ENCODE measurements around the gene SORCS2. TPM values are rescaled to one million over a fixed set of nuclear protein-coding genes. Genes with fewer than 3 reads are reported as not detected.

Gene SORCS2
- total RNA-seq, 2 experiments from 2014 or later, result 0.03 TPM; not detected in 1

- BruUV-seq (replicated peaks), result no TSS peak
These were observed 458.5 kb downstream of the SORCS2 start for GRCh38 chr4:7650606-7651385.

DNA sequence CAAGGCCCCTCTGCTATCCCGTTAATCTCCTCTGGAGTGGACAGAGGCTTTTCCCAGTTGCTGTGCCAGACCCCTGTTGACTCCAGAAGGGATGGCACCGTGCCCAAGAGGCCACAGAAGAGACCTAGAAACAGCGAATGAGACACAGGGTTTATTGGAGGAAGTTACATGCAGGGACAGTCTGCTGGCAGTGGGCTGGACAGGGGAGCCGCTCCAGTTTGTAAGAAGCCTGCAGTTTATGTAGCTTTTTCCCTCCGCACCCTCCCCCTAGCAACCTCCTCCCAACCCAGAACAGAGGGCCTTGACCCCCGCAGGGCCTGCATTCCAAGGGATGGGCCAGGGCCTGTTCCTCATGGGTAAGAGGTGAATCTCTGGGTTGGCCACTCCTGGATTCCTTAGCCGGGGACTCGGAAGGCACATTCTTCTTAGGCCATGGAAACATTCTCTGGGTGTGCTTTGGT lies 459.2 kb downstream of the SORCS2 start:
- Histone ChIP-seq H3K79me2 (ENCODE audit: insufficient read depth, low read depth, low read length) (no peaks in the 10 kb centered on the region), H2AFZ (ENCODE audit: low read length) (no peak overlapping the region), H3K27ac (ENCODE audit: low read depth, low read length, poor library complexity, severe bottlenecking) (no peak overlapping the region), H3K4me3 (ENCODE audit: low read depth, low read length, poor library complexity, severe bottlenecking) (no peak overlapping the region), H3K9me3 (ENCODE audit: low read length) (no peaks in the 10 kb centered on the region), H3K4me2 (ENCODE audit: low read length) (no peak overlapping the region), H4K20me1 (ENCODE audit: insufficient read depth, low read length) (no peaks in the 10 kb centered on the region), H3K36me3 (ENCODE audit: insufficient read depth, low read length) (no peaks in the 10 kb centered on the region), H3K9me2 (ENCODE audit: insufficient read depth, low read length) (no peaks in the 10 kb centered on the region), H3K4me1 (ENCODE audit: insufficient read depth, low read length, poor library complexity, severe bottlenecking) (peaks cover 31% of the 10 kb centered on the region)
- POLR2A ChIA-PET, result no interaction called here
- DNase-seq (ENCODE audit: low spot score), result no peak
- CTCF ChIA-PET (ENCODE audit: unreplicated experiment), result no interaction called here
- no TSS peak for BruUV-seq (replicated peaks)
- intact Hi-C loops (cut with micrococcal nuclease; ENCODE audit: unreplicated experiment), result loop anchor here (5.0 kb wide), 1 partner anchor 144 kb away; no protein-coding TSS in a partner anchor
- TF ChIP-seq EZH2phosphoT487 (IDR thresholded peaks at IDR 0.05; ENCODE audit: borderline replicate concordance, low read depth, low read length) (no peak), CTCF (conservative IDR thresholded peaks at IDR 0.05; ENCODE audit: low read length) (no peak)

More at GRCh38 chr4:7650606-7651385, 458.5 kb downstream of the SORCS2 start:
- Histone ChIP-seq H3K4me1 (ENCODE audit: insufficient read depth, low read length, poor library complexity, severe bottlenecking) (peaks cover 31% of the 10 kb centered on the region), H3K9me3 (ENCODE audit: low read length) (no peaks in the 10 kb centered on the region), H3K4me3 (ENCODE audit: low read depth, low read length, poor library complexity, severe bottlenecking) (no peak overlapping the region), H2AFZ (ENCODE audit: low read length) (peak overlapping the region; percentile 96), H3K36me3 (ENCODE audit: insufficient read depth, low read length) (no peaks in the 10 kb centered on the region), H3K79me2 (ENCODE audit: insufficient read depth, low read depth, low read length) (no peaks in the 10 kb centered on the region), H4K20me1 (ENCODE audit: insufficient read depth, low read length) (no peaks in the 10 kb centered on the region), H3K4me2 (ENCODE audit: low read length) (peak overlapping the region; percentile 59), H3K27ac (ENCODE audit: low read depth, low read length, poor library complexity, severe bottlenecking) (peak overlapping the region; percentile 80), H3K9me2 (ENCODE audit: insufficient read depth, low read length) (no peaks in the 10 kb centered on the region)
- DNase-seq (ENCODE audit: low spot score), result peak; percentile 47
- ChIA-PET CTCF (ENCODE audit: unreplicated experiment) (no interaction called here), POLR2A (no interaction called here)
- no peak for TF ChIP-seq EZH2phosphoT487 (IDR thresholded peaks at IDR 0.05; ENCODE audit: borderline replicate concordance, low read depth, low read length)
- TF ChIP-seq CTCF (conservative IDR thresholded peaks at IDR 0.05; ENCODE audit: low read length), result peak; percentile 53
- intact Hi-C loops (cut with micrococcal nuclease; ENCODE audit: unreplicated experiment), result loop anchor here (5.0 kb wide), 1 partner anchor 143 kb away; no protein-coding TSS in a partner anchor

- TF ChIP-seq CTCF (conservative IDR thresholded peaks at IDR 0.05; ENCODE audit: low read length) (no peak), EZH2phosphoT487 (IDR thresholded peaks at IDR 0.05; ENCODE audit: borderline replicate concordance, low read depth, low read length) (no peak)
- POLR2A ChIA-PET, result no interaction called here
- H3K79me2 ChIP-seq (ENCODE audit: insufficient read depth, low read depth, low read length), result no peaks in the 10 kb centered on the region
- no peaks in the 10 kb centered on the region for H3K9me3 ChIP-seq (ENCODE audit: low read length)
- intact Hi-C loops (cut with micrococcal nuclease; ENCODE audit: unreplicated experiment), result loop anchor here (5.0 kb wide), 1 partner anchor 145 kb away; no protein-coding TSS in a partner anchor
- no peak overlapping the region for H3K27ac ChIP-seq (ENCODE audit: low read depth, low read length, poor library complexity, severe bottlenecking)
- no peaks in the 10 kb centered on the region for H3K36me3 ChIP-seq (ENCODE audit: insufficient read depth, low read length)
- peaks cover 31% of the 10 kb centered on the region for H3K4me1 ChIP-seq (ENCODE audit: insufficient read depth, low read length, poor library complexity, severe bottlenecking)
- H3K4me3 ChIP-seq (ENCODE audit: low read depth, low read length, poor library complexity, severe bottlenecking), result no peak overlapping the region
- H2AFZ ChIP-seq (ENCODE audit: low read length), result no peak overlapping the region
- CTCF ChIA-PET (ENCODE audit: unreplicated experiment), result no interaction called here
- no peaks in the 10 kb centered on the region for H3K9me2 ChIP-seq (ENCODE audit: insufficient read depth, low read length)
- DNase-seq (ENCODE audit: low spot score), result no peak
- no peak overlapping the region for H3K4me2 ChIP-seq (ENCODE audit: low read length)
- no TSS peak for BruUV-seq (replicated peaks)
- H4K20me1 ChIP-seq (ENCODE audit: insufficient read depth, low read length), result no peaks in the 10 kb centered on the region
These were observed 459.7 kb downstream of the SORCS2 start for GRCh38 chr4:7652006-7652405.

Data from OCI-LY7 (cell line).